Measurements from ENCODE around the gene C10orf62.
A peak's percentile ranks its signal among the peaks of the same experiment; 100 is the strongest.
"Not testable (repeated sequence)": the region's sequence is repeated elsewhere in the genome, so short reads cannot be mapped to it uniquely, and the experiment has no call there.

C10orf62 gene

DNA sequence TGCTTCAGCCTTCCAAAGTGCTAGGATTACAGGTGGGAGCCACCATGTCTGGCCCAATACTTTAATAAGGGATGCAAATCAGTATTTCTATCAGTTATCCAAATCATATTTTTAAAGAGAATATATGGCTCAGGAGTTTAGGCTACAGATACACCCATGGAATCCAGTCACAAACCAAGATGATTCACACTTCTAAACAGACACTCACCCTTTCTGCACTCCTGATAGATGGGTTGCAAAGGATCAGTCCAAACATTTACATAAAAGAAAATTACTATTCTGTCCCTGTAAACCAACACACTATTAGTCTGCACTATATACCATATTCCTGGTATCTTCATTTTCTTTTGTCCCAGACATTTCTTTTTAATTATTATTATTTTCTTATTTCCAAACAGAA is 41.6 kb downstream of the C10orf62 start:
- DNase-seq: peak; percentile 21

DNA sequence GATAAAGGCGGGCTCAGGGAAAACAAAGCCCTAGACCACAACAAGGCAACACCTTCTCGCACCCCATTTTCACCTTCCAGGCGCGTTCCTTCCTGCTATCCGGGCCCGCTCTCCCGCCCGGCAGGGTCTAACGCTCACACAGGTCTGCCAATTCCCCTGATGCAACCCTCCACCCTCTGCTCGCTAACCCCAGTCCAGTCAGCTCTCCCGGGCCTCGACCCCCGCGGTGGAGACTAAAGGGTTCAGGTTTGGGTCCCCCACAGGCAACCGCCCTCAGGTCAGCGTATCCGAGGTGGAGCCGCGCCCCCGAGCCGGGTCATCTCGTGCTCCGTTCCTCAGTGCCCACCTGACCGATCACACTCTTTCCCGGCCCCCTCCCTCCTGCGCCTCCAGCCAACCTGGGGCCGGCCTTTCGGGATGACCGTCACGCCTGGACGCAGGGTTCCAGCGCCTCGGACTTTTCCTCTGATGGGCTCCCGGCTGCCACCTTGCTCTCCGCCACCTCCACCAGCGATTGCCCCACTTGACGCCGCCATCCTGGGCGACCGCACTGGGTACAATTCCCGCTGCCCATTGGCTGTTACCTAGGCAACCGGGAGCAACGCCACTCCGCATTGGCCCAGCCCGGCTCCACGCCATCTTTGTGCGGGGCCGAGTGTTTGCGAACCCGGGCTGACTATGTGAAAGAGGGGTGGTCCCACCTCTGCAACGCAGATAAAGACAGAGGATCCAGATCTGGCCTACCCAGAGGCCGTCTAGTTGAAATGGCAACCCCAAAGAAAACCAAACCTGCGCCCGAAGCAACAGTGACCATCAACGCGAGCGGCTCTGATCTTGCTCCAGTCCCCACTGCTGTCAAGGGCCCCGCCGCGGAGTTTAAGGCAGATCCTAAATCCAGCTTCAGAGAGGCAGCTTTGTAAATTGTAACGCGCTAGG is 43.7 kb downstream of the C10orf62 start, which contains the start of gene MORN4:
Gene MORN4 (minus strand): TSS at position 552 of the 936 bp plus-strand sequence. CDS start 13,847 bp downstream, outside the sequence.
- DNase-seq: peak; percentile 93

DNA sequence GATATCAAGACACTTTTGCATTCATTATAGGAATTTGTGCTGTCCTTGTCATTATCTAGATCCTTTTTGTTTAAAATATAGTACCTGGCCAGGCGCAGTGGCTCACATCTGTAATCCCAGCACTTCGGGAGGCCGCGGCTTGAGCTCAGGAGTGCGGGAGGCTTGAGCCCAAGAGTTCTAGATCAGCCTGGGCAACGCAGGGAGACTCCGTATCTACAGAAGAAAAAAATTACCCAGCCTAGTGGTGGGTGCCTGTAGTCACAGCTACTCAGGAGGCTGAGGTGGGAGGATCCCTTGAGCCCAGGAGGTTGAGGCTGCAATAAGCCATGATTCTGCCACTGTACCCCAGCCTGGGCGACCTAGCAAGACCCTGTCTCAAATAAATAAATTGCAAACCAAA is 44.4 kb downstream of the C10orf62 start:
- DNase-seq: peak; percentile 13

DNA sequence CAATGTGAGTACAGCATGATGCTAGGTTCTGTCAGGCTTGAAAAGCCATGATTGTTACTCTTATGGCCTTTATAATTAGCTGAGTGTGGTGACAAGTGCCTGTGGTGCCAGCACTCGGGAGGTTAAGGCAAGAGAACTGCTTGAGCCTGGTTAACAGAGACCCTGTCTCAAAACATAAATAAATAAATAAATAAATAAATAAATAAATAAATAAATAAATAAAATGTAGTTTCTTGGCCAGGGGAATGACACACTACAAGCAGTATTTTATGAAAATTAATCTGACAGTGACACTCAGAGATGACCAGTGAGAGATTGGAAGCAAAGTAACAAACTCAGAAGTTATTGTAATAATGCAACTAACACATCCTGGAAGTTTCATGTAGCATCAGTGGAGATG is 46.1 kb downstream of the C10orf62 start:
- no peak for DNase-seq

DNA sequence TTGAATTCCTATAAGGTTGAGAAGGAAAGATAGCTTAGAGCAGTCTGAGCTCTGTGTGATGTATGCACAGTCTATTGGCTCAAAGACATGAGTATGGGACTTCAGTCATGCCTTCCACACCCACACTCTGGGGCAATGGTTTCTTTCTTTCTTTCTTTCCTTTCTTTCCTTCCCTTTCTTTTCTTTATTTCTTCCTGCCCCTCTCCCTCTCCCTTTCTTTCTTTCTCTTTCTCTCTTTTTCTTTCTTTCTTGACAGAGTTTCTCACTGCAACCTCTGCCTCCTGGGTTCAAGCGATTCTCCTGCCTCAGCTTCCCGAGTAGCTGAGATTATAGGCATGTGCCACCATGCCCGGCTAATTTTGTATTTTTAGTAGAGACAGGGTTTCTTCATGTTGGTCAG is 49.6 kb downstream of the C10orf62 start:
- not testable (repeated sequence) for DNase-seq

DNA sequence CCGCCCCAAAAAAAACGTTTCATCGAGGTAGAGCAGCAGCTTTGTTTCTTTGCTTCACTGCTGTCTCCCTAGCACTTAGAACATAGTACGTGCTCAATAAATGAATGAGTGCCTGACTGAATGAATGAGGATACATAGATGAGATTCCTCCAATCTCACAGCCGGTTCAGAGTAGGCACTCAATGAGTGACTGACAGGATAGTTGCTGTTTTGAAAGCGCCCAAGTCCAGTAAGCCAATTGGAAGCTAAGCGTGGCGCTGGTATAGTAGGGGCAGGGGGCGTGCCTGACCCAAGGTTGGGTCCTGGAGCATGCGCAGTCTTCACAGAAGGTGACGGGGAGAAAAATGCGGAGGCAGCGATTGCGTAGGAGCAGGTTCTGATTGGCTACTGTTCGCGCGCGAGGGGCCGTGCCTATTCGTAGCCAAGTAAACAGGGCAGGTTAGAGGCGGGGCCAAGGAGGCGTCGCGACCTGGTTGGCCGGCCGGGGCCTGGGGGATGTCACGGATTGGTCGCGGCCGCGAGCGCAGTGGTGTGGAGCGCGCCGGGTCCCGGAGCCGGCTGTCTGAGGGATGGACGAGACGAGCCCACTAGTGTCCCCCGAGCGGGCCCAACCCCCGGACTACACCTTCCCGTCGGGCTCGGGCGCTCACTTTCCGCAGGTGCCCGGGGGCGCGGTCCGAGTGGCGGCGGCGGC is 50.8 kb downstream of the C10orf62 start, which contains the start of gene PI4K2A:
Gene PI4K2A (plus strand): TSS at position 498 of the 694 bp plus-strand sequence. CDS start 72 bp downstream, at position 570.
- DNase-seq: peak; percentile 99

All from fibroblast of skin of abdomen (primary cell).